Endothelial cell of umbilical vein (primary cell): ENCODE measurements around the gene SYT17. TPM values are rescaled to one million over a fixed set of nuclear protein-coding genes. Genes with fewer than 3 reads are reported as not detected.

Experiments
- BruUV-seq: library from RNA; stranded (reverse); fragments of 400-500 nt; replicated peaks from 2 replicates; lab custom pipeline; 2021; lab: Mats Ljungman, UMichigan
- CTCF ChIA-PET: fragments of 300-600, 350-600 bp; sonication (Branson Sonifier 250); formaldehyde crosslinking; loops from one replicate; lab custom pipeline; 2021; ENCODE audit warnings: antibody characterized with exemption, inconsistent platforms; lab: Charles Lee
- POLR2A ChIA-PET: fragments of 300-600, 350-600 bp; sonication (Branson Sonifier 250); formaldehyde crosslinking; loops from one replicate; lab custom pipeline; 2021; ENCODE audit warnings: antibody characterized with exemption, inconsistent platforms; lab: Charles Lee
- DNase-seq: peaks from one replicate; pipeline ENCODE4 v3.0.0-alpha.2; 2011; ENCODE audit warnings: low read depth, low spot score
- FAIRE-seq: peaks from 2 replicates; lab custom pipeline; 2011; peaks lifted over from hg19 to GRCh38; lab: Jason Lieb, UNC
- H2AFZ ChIP-seq: 2 replicates; pipeline ENCODE4 v1.6.0; 2012; ENCODE audit warnings: low read depth, low read length, control low read depth, inconsistent platforms
- H3K27ac ChIP-seq: 2 replicates; pipeline ENCODE4 v1.5.1; 2011; ENCODE audit warnings: low read depth, mild to moderate bottlenecking, control low read depth, low read length, moderate library complexity; ENCODE audit not compliant: insufficient read depth
- H3K27me3 ChIP-seq, 2 experiments: 2 replicates each; pipeline versions ENCODE4 v1.6.0 to v1.6.1; 2011; ENCODE audit warnings: low read length in 2 of 2, mixed read lengths in 1 of 2; ENCODE audit not compliant: control insufficient read depth in 2 of 2, insufficient read depth in 2 of 2
- H3K36me3 ChIP-seq, 2 experiments: 2 replicates in 1 of 2; 3 replicates in 1 of 2; pipeline ENCODE4 v1.5.1; 2011; ENCODE audit warnings: low read length in 2 of 2, mild to moderate bottlenecking in 1 of 2, moderate library complexity in 1 of 2; ENCODE audit not compliant: control insufficient read depth in 2 of 2, insufficient read depth in 2 of 2; ENCODE audit errors: extremely low read depth in 1 of 2
- H3K4me1 ChIP-seq: 3 replicates; pipeline ENCODE4 v1.5.1; 2011; ENCODE audit warnings: mild to moderate bottlenecking, low read length; ENCODE audit not compliant: control insufficient read depth, insufficient read depth; ENCODE audit errors: extremely low read depth
- H3K4me2 ChIP-seq: 2 replicates; pipeline ENCODE4 v1.6.1; 2011; ENCODE audit warnings: low read length, control low read depth, mixed read lengths; ENCODE audit not compliant: insufficient read depth
- H3K4me3 ChIP-seq, 3 experiments: fragments of 200-600 bp in 1 of 3; sonication (generic), shearing (Covaris generic) in 1 of 3; replicated peaks in 1 of 3; 2 replicates each; pipeline ENCODE4 v1.5.1; 2011 to 2016; ENCODE audit warnings: control low read depth in 3 of 3, low read length in 3 of 3, mild to moderate bottlenecking in 2 of 3, inconsistent platforms in 1 of 3, low read depth in 1 of 3, moderate library complexity in 1 of 3; ENCODE audit not compliant: insufficient read depth in 1 of 3
- H3K79me2 ChIP-seq: 2 replicates; pipeline ENCODE4 v1.6.0; 2012; ENCODE audit warnings: low read length, inconsistent platforms; ENCODE audit not compliant: control insufficient read depth, insufficient read depth
- H3K9ac ChIP-seq: replicated peaks from 2 replicates; pipeline ENCODE3; 2011; ENCODE audit warnings: low read length, control low read depth; ENCODE audit not compliant: insufficient read depth; ENCODE audit errors: extremely low read depth
- H3K9me1 ChIP-seq: replicated peaks from 3 replicates; pipeline ENCODE4 v1.6.0; 2011; ENCODE audit warnings: mild to moderate bottlenecking, low read length; ENCODE audit not compliant: control insufficient read depth, insufficient read depth; ENCODE audit errors: extremely low read depth
- H3K9me3 ChIP-seq: replicated peaks from 2 replicates; pipeline ENCODE4 v1.5.1; 2012; ENCODE audit warnings: low read length, inconsistent platforms; ENCODE audit not compliant: control insufficient read depth, insufficient read depth
- H4K20me1 ChIP-seq: replicated peaks from 2 replicates; pipeline ENCODE3; 2011; ENCODE audit warnings: mild to moderate bottlenecking, low read length; ENCODE audit not compliant: control insufficient read depth, insufficient read depth; ENCODE audit errors: extremely low read depth
- CTCF ChIP-seq, 2 donors: IDR thresholded peaks; 1 replicate in 1 of 2; 2 replicates in 1 of 2; pipeline ENCODE4 v1.5.1; 2011; ENCODE audit warnings: low read length in 2 of 2, mild to moderate bottlenecking in 2 of 2, moderate library complexity in 2 of 2, control low read depth in 1 of 2, inconsistent platforms in 1 of 2, low read depth in 1 of 2; ENCODE audit not compliant: insufficient read depth in 1 of 2; ENCODE audit errors: extremely low read depth in 1 of 2
- EZH2 ChIP-seq: IDR thresholded peaks from 2 replicates; pipeline ENCODE4 v1.6.1; 2012; ENCODE audit warnings: borderline replicate concordance, low read depth, mild to moderate bottlenecking, moderate library complexity, low read length, inconsistent platforms; ENCODE audit not compliant: severe bottlenecking
- FOS ChIP-seq: IDR thresholded peaks from 2 replicates; pipeline ENCODE4 v1.6.1; 2011; ENCODE audit warnings: mild to moderate bottlenecking, low read length, moderate library complexity, borderline replicate concordance; ENCODE audit not compliant: insufficient read depth
- GATA2 ChIP-seq: IDR thresholded peaks from 2 replicates; pipeline ENCODE4 v1.7.0; 2011; ENCODE audit warnings: low read depth, mild to moderate bottlenecking, moderate library complexity, mixed read lengths, low read length; ENCODE audit not compliant: insufficient read length, insufficient read depth
- JUN ChIP-seq: IDR thresholded peaks from 2 replicates; pipeline ENCODE4 v1.6.1; 2011; ENCODE audit warnings: borderline replicate concordance, low read depth; ENCODE audit not compliant: insufficient read length, insufficient read depth
- MAX ChIP-seq: IDR thresholded peaks from 2 replicates; pipeline ENCODE4 v1.6.1; 2011; ENCODE audit not compliant: insufficient read depth, insufficient read length
- MYC ChIP-seq: IDR thresholded peaks from one replicate; pipeline ENCODE4 v1.6.1; 2011; ENCODE audit warnings: mild to moderate bottlenecking, low read depth, low read length
- POLR2A ChIP-seq: IDR thresholded peaks from 2 replicates; pipeline ENCODE4 v1.6.1; 2012; ENCODE audit warnings: low read depth, mild to moderate bottlenecking, control low read depth, low read length
- POLR2AphosphoS5 ChIP-seq: IDR thresholded peaks from 2 replicates; pipeline ENCODE4 v1.6.1; 2012; ENCODE audit warnings: low read depth, mild to moderate bottlenecking, control low read depth, low read length, moderate library complexity; ENCODE audit not compliant: insufficient read depth
- dilution Hi-C: fragments of 300-500 bp; cut with MboI; formaldehyde crosslinking; loops from one replicate; pipeline ENCODE4 v1.15.0; 2019; ENCODE audit warnings: low sequenced_read_pairs; ENCODE audit not compliant: extremely low pct_ligation_motif_present
- intact Hi-C: fragments of 100-400 bp; cut with micrococcal nuclease; formaldehyde crosslinking; loops from one replicate; pipeline ENCODE4 v1.10.0; 2022
- polyA plus RNA-seq, 4 experiments: library from polyadenylated mRNA; depleted of rRNA in 3 of 4; stranded (reverse) in 3 of 4; unstranded in 1 of 4; fragments of >200 nt; gene quantifications; 2 replicates each; pipeline versions ENCODE4 v1.2.1 to v1.2.3, GENCODE V29; 2011 to 2012; ENCODE audit warnings: missing spikeins in 1 of 4
- total RNA-seq: library from RNA; stranded (reverse); gene quantifications from 2 replicates; pipeline ENCODE4 v1.2.3, GENCODE V29; 2021

SYT17 gene
- total and polyA plus RNA-seq, 2 donors (not counting 3 experiments of a cell fraction or from before 2014, with no cell fraction given): 1.9 to 4.2 TPM

- POLR2A ChIA-PET: no interaction called here
- no peaks in the 10 kb centered on the region for H3K9me1 ChIP-seq
- DNase-seq (no peak), FAIRE-seq (no peak)
- no peaks in the 10 kb centered on the region for H3K4me1 ChIP-seq
- no peaks in the 10 kb centered on the region for H3K79me2 ChIP-seq
- BruUV-seq: no TSS peak
- no peaks in the 10 kb centered on the region for H3K9me3 ChIP-seq
- no peaks in the 10 kb centered on the region for H3K27me3 ChIP-seq
- H3K4me3 ChIP-seq: no peak overlapping the region
- H2AFZ ChIP-seq: no peak overlapping the region
- no peaks in the 10 kb centered on the region for H4K20me1 ChIP-seq
- H3K9ac ChIP-seq: no peak overlapping the region
- no peak overlapping the region for H3K4me2 ChIP-seq
- H3K36me3 ChIP-seq: no peaks in the 10 kb centered on the region
- TF ChIP-seq GATA2 (no peak), MYC (no peak), CTCF (IDR thresholded peaks at IDR 0.05; ENCODE audit: extremely low read depth in 1 of 2, insufficient read depth in 1 of 2, low read depth in 1 of 2, low read length in 2 of 2) (no peak), EZH2 (no peak), POLR2AphosphoS5 (no peak), JUN (no peak), FOS (no peak), POLR2A (no peak), MAX (no peak)
- dilution Hi-C loops (no loop called here), intact Hi-C loops (no loop called here)
- CTCF ChIA-PET: no interaction called here
- H3K27ac ChIP-seq: no peak overlapping the region
These were observed 101.1 kb downstream of the SYT17 start for GRCh38 chr16:19269098-19269497.
